Fibroblast of lung (primary cell): Measurements from ENCODE around the gene ERAS. TPM values are rescaled to one million over a fixed set of nuclear protein-coding genes. Genes with fewer than 3 reads are reported as not detected.
A peak's percentile ranks its signal among the peaks of the same experiment; 100 is the strongest.

ENCODE experiments used
- DNase-seq, 2 donors: peaks; one replicate each; pipeline versions ENCODE4 v3.0.0 to v3.0.0-alpha.2; 2010; ENCODE audit warnings: low read depth in 2 of 2
- H2AFZ ChIP-seq: 2 replicates; pipeline ENCODE4 v1.5.1; 2012; ENCODE audit warnings: low read length, control low read depth, inconsistent platforms
- H3K27ac ChIP-seq: 2 replicates; pipeline ENCODE4 v1.5.1; 2011; ENCODE audit warnings: low read length, control low read depth; ENCODE audit not compliant: insufficient read depth
- H3K27me3 ChIP-seq: 2 replicates; pipeline ENCODE4 v1.5.1; 2011; ENCODE audit warnings: mild to moderate bottlenecking, low read length; ENCODE audit not compliant: control insufficient read depth, insufficient read depth
- H3K36me3 ChIP-seq: 2 replicates; pipeline ENCODE4 v1.5.1; 2011; ENCODE audit warnings: low read length; ENCODE audit not compliant: control insufficient read depth, insufficient read depth
- H3K4me1 ChIP-seq: 2 replicates; pipeline ENCODE4 v1.5.1; 2011; ENCODE audit warnings: low read length; ENCODE audit not compliant: control insufficient read depth, insufficient read depth; ENCODE audit errors: extremely low read depth
- H3K4me2 ChIP-seq: 2 replicates; pipeline ENCODE4 v1.5.1; 2011; ENCODE audit warnings: low read length, control low read depth; ENCODE audit not compliant: insufficient read depth; ENCODE audit errors: extremely low read depth
- H3K4me3 ChIP-seq, 4 experiments: fragments of 200-600 bp in 1 of 4; sonication (generic) in 1 of 4; replicated peaks in 1 of 4; 2 replicates each; pipeline ENCODE4 v1.5.1; 2011 to 2016; ENCODE audit warnings: low read length in 4 of 4, low read depth in 3 of 4, mild to moderate bottlenecking in 3 of 4, control low read depth in 2 of 4, inconsistent platforms in 1 of 4, mixed read lengths in 1 of 4; ENCODE audit not compliant: insufficient read depth in 1 of 4; ENCODE audit errors: control extremely low read depth in 1 of 4
- H3K79me2 ChIP-seq: 2 replicates; pipeline ENCODE4 v1.5.1; 2012; ENCODE audit warnings: mild to moderate bottlenecking, low read length, inconsistent platforms; ENCODE audit not compliant: control insufficient read depth, insufficient read depth
- H3K9ac ChIP-seq: 2 replicates; pipeline ENCODE4 v1.5.1; 2011; ENCODE audit warnings: mild to moderate bottlenecking, low read length, control low read depth; ENCODE audit not compliant: insufficient read depth
- H3K9me3 ChIP-seq: 2 replicates; pipeline ENCODE4 v1.5.1; 2012; ENCODE audit warnings: low read depth, low read length; ENCODE audit not compliant: control insufficient read depth, insufficient read depth
- H4K20me1 ChIP-seq: 2 replicates; pipeline ENCODE4 v1.5.1; 2011; ENCODE audit warnings: low read length; ENCODE audit not compliant: control insufficient read depth, insufficient read depth; ENCODE audit errors: extremely low read depth
- CTCF ChIP-seq, 2 donors: IDR thresholded peaks in 1 of 2; conservative IDR thresholded peaks in 1 of 2; 1 replicate in 1 of 2; 2 replicates in 1 of 2; pipeline ENCODE4 v1.5.1; 2011 to 2012; ENCODE audit warnings: low read length in 2 of 2, control low read depth in 1 of 2, inconsistent platforms in 1 of 2, low read depth in 1 of 2, mild to moderate bottlenecking in 1 of 2
- EZH2 ChIP-seq: IDR thresholded peaks from 2 replicates; pipeline ENCODE4 v1.5.1; 2012; ENCODE audit warnings: low read length, control low read depth, mild to moderate bottlenecking; ENCODE audit errors: missing control alignments
- polyA plus RNA-seq, 2 donors: library from polyadenylated mRNA; depleted of rRNA in 1 of 2; stranded (reverse) in 1 of 2; unstranded in 1 of 2; fragments of >200 nt; gene quantifications; 2 replicates each; pipeline ENCODE4 v1.2.1, GENCODE V29; 2011 to 2012; ENCODE audit warnings: missing spikeins in 1 of 2
- total RNA-seq: library from RNA; depleted of rRNA; stranded (reverse); fragments of >200 nt; gene quantifications from 2 replicates; pipeline ENCODE4 v1.2.1, GENCODE V29; 2014

The ERAS gene
- total and polyA plus RNA-seq, 2 donors (not counting 1 experiment from before 2014, with no cell fraction given), result 0.05 TPM; not detected in 1

- Histone ChIP-seq H4K20me1 (no peaks in the 10 kb centered on the region), H3K4me2 (no peak overlapping the region), H3K4me1 (no peaks in the 10 kb centered on the region), H2AFZ (no peak overlapping the region), H3K4me3 (no peak overlapping the region), H3K9ac (no peak overlapping the region), H3K79me2 (no peaks in the 10 kb centered on the region), H3K27ac (no peak overlapping the region), H3K36me3 (no peaks in the 10 kb centered on the region), H3K9me3 (no peaks in the 10 kb centered on the region), H3K27me3 (no peaks in the 10 kb centered on the region)
- TF ChIP-seq EZH2 (no peak), CTCF (conservative IDR thresholded peaks at IDR 0.05 in 1 of 2, IDR thresholded peaks at IDR 0.05 in 1 of 2; ENCODE audit: low read depth in 1 of 2, low read length in 2 of 2) (no peak)
- peak; percentile 56 to 68 for DNase-seq
Measured at GRCh38 chrX:48794911-48795515, 31.3 kb upstream of the ERAS start.

- H3K9ac ChIP-seq, result no peak overlapping the region
- H3K27me3 ChIP-seq, result no peaks in the 10 kb centered on the region
- H3K4me2 ChIP-seq, result no peak overlapping the region
- H3K4me1 ChIP-seq, result no peaks in the 10 kb centered on the region
- H3K9me3 ChIP-seq, result no peaks in the 10 kb centered on the region
- no peak for DNase-seq
- H4K20me1 ChIP-seq, result no peaks in the 10 kb centered on the region
- no peak overlapping the region for H3K27ac ChIP-seq
- H3K4me3 ChIP-seq, result no peak overlapping the region
- H3K79me2 ChIP-seq, result no peaks in the 10 kb centered on the region
- H3K36me3 ChIP-seq, result no peaks in the 10 kb centered on the region
- TF ChIP-seq CTCF (conservative IDR thresholded peaks at IDR 0.05 in 1 of 2, IDR thresholded peaks at IDR 0.05 in 1 of 2; ENCODE audit: low read depth in 1 of 2, low read length in 2 of 2) (no peak), EZH2 (no peak)
- H2AFZ ChIP-seq, result no peak overlapping the region
Measured at GRCh38 chrX:48798318-48798717, 28.0 kb upstream of the ERAS start.

- Histone ChIP-seq H3K9me3 (no peaks in the 10 kb centered on the region), H3K9ac (peak overlapping the region; percentile 79), H2AFZ (peak overlapping the region; percentile 83), H3K79me2 (no peaks in the 10 kb centered on the region), H3K4me1 (no peaks in the 10 kb centered on the region), H4K20me1 (no peaks in the 10 kb centered on the region), H3K27ac (peak overlapping the region; percentile 95), H3K4me2 (peak overlapping the region; percentile 98), H3K27me3 (no peaks in the 10 kb centered on the region), H3K4me3 (peak overlapping the region; percentile 60 to 89 (median 64)), H3K36me3 (no peaks in the 10 kb centered on the region)
- no peak for DNase-seq
- TF ChIP-seq EZH2 (no peak), CTCF (conservative IDR thresholded peaks at IDR 0.05 in 1 of 2, IDR thresholded peaks at IDR 0.05 in 1 of 2; ENCODE audit: low read depth in 1 of 2, low read length in 2 of 2) (no peak)
Measured at GRCh38 chrX:48800574-48801279, 25.6 kb upstream of the ERAS start.
